AG04450 (cell line): ENCODE results near the gene RNF181. TPM values are rescaled to one million over a fixed set of nuclear protein-coding genes. Genes with fewer than 3 reads are reported as not detected.

Source experiments
- CTCF ChIA-PET: fragments of 300-600, 350-600 bp; formaldehyde crosslinking; extraction: SDS; loops from one replicate; lab custom pipeline; 2022; ENCODE audit warnings: antibody characterized with exemption, inconsistent platforms; lab: Charles Lee
- POLR2A ChIA-PET: fragments of 350-600 bp; formaldehyde crosslinking; extraction: SDS; loops from one replicate; lab custom pipeline; 2021; ENCODE audit warnings: antibody characterized with exemption, inconsistent platforms; lab: Yijun Ruan, JAX
- DNase-seq: peaks from one replicate; pipeline ENCODE4 v3.0.0-alpha.2; 2011; ENCODE audit warnings: low read depth, low spot score
- H3K27ac ChIP-seq: one replicate; pipeline ENCODE4 v1.5.1; 2012; ENCODE audit warnings: low read depth, low read length, control low read depth
- H3K27me3 ChIP-seq: one replicate; pipeline ENCODE4 v1.6.0; 2012; ENCODE audit warnings: low read length; ENCODE audit not compliant: control insufficient read depth, insufficient read depth
- H3K4me3 ChIP-seq: 2 replicates; pipeline ENCODE4 v1.5.1; 2011; ENCODE audit warnings: mild to moderate bottlenecking, low read depth, low read length, control low read depth
- H3K9me3 ChIP-seq: 2 replicates; pipeline ENCODE4 v1.5.1; 2012; ENCODE audit warnings: low read length; ENCODE audit not compliant: control insufficient read depth, insufficient read depth
- polyA plus RNA-seq: library from polyadenylated mRNA; depleted of rRNA; stranded (reverse); fragments of >200 nt; gene quantifications from 2 replicates; pipeline ENCODE4 v1.2.3, GENCODE V29; 2011
- TF ChIP-seq, protein P1 (sequence below): IDR thresholded peaks from 2 replicates; pipeline ENCODE4 v1.5.1; 2011; ENCODE audit warnings: low read depth, low read length, control low read depth, inconsistent platforms

RNF181 gene
- polyA plus RNA-seq, 1 experiment: 260 TPM

GRCh38 chr2:85635011-85635410 lies 39.5 kb downstream of the RNF181 start:
- no peak for DNase-seq
- TF ChIP-seq, protein P1, sequence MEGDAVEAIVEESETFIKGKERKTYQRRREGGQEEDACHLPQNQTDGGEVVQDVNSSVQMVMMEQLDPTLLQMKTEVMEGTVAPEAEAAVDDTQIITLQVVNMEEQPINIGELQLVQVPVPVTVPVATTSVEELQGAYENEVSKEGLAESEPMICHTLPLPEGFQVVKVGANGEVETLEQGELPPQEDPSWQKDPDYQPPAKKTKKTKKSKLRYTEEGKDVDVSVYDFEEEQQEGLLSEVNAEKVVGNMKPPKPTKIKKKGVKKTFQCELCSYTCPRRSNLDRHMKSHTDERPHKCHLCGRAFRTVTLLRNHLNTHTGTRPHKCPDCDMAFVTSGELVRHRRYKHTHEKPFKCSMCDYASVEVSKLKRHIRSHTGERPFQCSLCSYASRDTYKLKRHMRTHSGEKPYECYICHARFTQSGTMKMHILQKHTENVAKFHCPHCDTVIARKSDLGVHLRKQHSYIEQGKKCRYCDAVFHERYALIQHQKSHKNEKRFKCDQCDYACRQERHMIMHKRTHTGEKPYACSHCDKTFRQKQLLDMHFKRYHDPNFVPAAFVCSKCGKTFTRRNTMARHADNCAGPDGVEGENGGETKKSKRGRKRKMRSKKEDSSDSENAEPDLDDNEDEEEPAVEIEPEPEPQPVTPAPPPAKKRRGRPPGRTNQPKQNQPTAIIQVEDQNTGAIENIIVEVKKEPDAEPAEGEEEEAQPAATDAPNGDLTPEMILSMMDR: no peak
- ChIA-PET CTCF (interaction anchor here (1.0 to 6.8 kb wide), 6 partner anchors 14 to 182 kb away, joined by 3 to 165 read pairs (median 18); no protein-coding TSS in a partner anchor), POLR2A (interaction anchor here (0.6 to 1.2 kb wide), 2 partner anchors 10 to 14 kb away, joined by 3 to 7 read pairs; no protein-coding TSS in a partner anchor)
- Histone ChIP-seq H3K4me3 (no peak overlapping the region), H3K27ac (no peak overlapping the region), H3K27me3 (no peaks in the 10 kb centered on the region), H3K9me3 (no peaks in the 10 kb centered on the region)

GRCh38 chr2:85635636-85636035 lies 40.1 kb downstream of the RNF181 start:
- H3K4me3 ChIP-seq: no peak overlapping the region
- H3K27ac ChIP-seq: peak overlapping the region; percentile 21
- no peak for DNase-seq
- TF ChIP-seq, protein P1: no peak
- no peaks in the 10 kb centered on the region for H3K9me3 ChIP-seq
- ChIA-PET POLR2A (interaction anchor here (0.6 to 1.2 kb wide), 2 partner anchors 9 to 13 kb away, joined by 3 to 7 read pairs; no protein-coding TSS in a partner anchor), CTCF (interaction anchor here (1.0 to 6.8 kb wide), 11 partner anchors 8 to 181 kb away, joined by 3 to 165 read pairs (median 20); no protein-coding TSS in a partner anchor)
- no peaks in the 10 kb centered on the region for H3K27me3 ChIP-seq

DNA sequence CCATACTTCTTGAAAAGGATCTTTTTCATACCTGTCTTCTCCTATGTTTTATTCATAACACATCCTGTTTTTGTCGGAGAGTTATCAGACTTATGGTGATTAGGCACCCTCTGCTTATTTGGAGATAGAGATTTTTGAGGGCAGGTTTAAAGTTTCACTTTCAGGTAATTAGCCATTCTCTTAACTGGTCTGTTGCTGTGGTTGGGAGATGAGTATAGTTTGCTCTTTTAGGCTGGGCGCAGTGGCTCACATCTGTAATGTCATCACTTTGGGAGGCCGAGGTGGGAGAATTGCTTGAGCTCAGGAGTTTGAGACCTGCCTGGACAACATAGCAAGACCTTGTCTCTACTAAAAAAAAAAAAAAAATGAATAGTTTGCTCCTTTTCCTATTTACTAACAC lies 47.2 kb downstream of the RNF181 start:
- CTCF ChIA-PET: interaction anchor here (2.3 kb wide), 1 partner anchor 65 kb away, joined by 11 read pairs; no protein-coding TSS in a partner anchor
- H3K27ac ChIP-seq: no peak overlapping the region
- no peak for DNase-seq
- no peaks in the 10 kb centered on the region for H3K9me3 ChIP-seq
- no peaks in the 10 kb centered on the region for H3K27me3 ChIP-seq
- TF ChIP-seq, protein P1: no peak
- POLR2A ChIA-PET: interaction anchor here (0.7 kb wide), 1 partner anchor 99 kb away, joined by 4 read pairs; no protein-coding TSS in a partner anchor
- no peak overlapping the region for H3K4me3 ChIP-seq

- TF ChIP-seq, protein P1: no peak
- Histone ChIP-seq H3K27ac (no peak overlapping the region), H3K27me3 (no peaks in the 10 kb centered on the region), H3K4me3 (no peak overlapping the region), H3K9me3 (no peaks in the 10 kb centered on the region)
- ChIA-PET CTCF (interaction anchor here (0.6 kb wide), 1 partner anchor 189 kb away, joined by 3 read pairs; no protein-coding TSS in a partner anchor), POLR2A (interaction anchor here (0.6 to 0.7 kb wide), 2 partner anchors 9 to 47 kb away, joined by 4 to 7 read pairs; no protein-coding TSS in a partner anchor)
- DNase-seq: no peak
Observed at GRCh38 chr2:85644909-85645308, 49.4 kb downstream of the RNF181 start.

- Histone ChIP-seq H3K9me3 (no peaks in the 10 kb centered on the region), H3K27me3 (no peaks in the 10 kb centered on the region), H3K4me3 (no peak overlapping the region), H3K27ac (no peak overlapping the region)
- TF ChIP-seq, protein P1: no peak
- CTCF ChIA-PET: interaction anchor here (0.6 to 1.6 kb wide), 5 partner anchors 9 to 182 kb away, joined by 3 to 20 read pairs (median 4); no protein-coding TSS in a partner anchor
- POLR2A ChIA-PET: no interaction called here
- no peak for DNase-seq
Observed at GRCh38 chr2:85646166-85646565, 50.6 kb downstream of the RNF181 start.
